ENCODE results near the gene YAF2.

GRCh38 chr12:42144408-42145196 lies 93.4 kb downstream of the YAF2 start, which contains the start of gene GXYLT1:
- TF ChIP-seq CTCF (IDR thresholded peaks at IDR 0.05) (no peak), REST (IDR thresholded peaks at IDR 0.05; ENCODE audit: insufficient read depth in 1 of 2, low read depth in 2 of 2, low read length in 1 of 2) (no peak), POLR2AphosphoS5 (IDR thresholded peaks at IDR 0.05; ENCODE audit: low read depth, low read length) (0 out of 2 replicates have a peak, but pooled peaks have one; percentile 21), TCF7L2 (IDR thresholded peaks at IDR 0.05; ENCODE audit: low read depth, low read length) (0 out of 2 replicates have a peak, but pooled peaks have one; percentile 19), SIN3A (IDR thresholded peaks at IDR 0.05; ENCODE audit: borderline replicate concordance, insufficient read depth, low read depth, low read length) (peak; percentile 59; the same call in 1 of the 2 replicates)

All from Panc1 (cell line).